MCF 10A (cell line): ENCODE measurements around the gene DENND2A. TPM values are rescaled to one million over a fixed set of nuclear protein-coding genes. Genes with fewer than 3 reads are reported as not detected.

Experiments used
- BruUV-seq: library from RNA; stranded (reverse); fragments of 400-500 nt; replicated peaks from 2 replicates; lab custom pipeline; 2021; lab: Mats Ljungman, UMichigan
- CTCF ChIA-PET: fragments of 300-600 bp; sonication (Branson Sonifier 250); formaldehyde crosslinking; extraction: SDS; loops from one replicate; lab custom pipeline; 2021; ENCODE audit warnings: antibody characterized with exemption, inconsistent platforms; lab: Yijun Ruan, JAX
- POLR2A ChIA-PET: fragments of 300-600, 350-650 bp; sonication (Branson Sonifier 250); formaldehyde crosslinking; extraction: SDS; loops from one replicate; lab custom pipeline; 2020; ENCODE audit warnings: antibody characterized with exemption, inconsistent platforms; lab: Yijun Ruan, JAX
- DNase-seq: peaks from one replicate; pipeline ENCODE4 v3.0.0-alpha.2; 2018; ENCODE audit not compliant: unreplicated experiment
- H3K27ac Mint-ChIP-seq: one replicate; pipeline ENCODE4 v1.8.0; 2022; ENCODE audit warnings: mild to moderate bottlenecking, low read depth, mixed read lengths; ENCODE audit not compliant: unreplicated experiment
- H3K27me3 Mint-ChIP-seq: one replicate; pipeline ENCODE4 v1.8.0; 2022; ENCODE audit warnings: mixed read lengths; ENCODE audit not compliant: insufficient read depth, unreplicated experiment
- H3K36me3 Mint-ChIP-seq: one replicate; pipeline ENCODE4 v1.8.0; 2022; ENCODE audit warnings: mild to moderate bottlenecking, moderate library complexity, mixed read lengths; ENCODE audit not compliant: insufficient read depth, unreplicated experiment
- H3K4me1 Mint-ChIP-seq: one replicate; pipeline ENCODE4 v1.8.0; 2022; ENCODE audit warnings: mixed read lengths; ENCODE audit not compliant: insufficient read depth, unreplicated experiment
- H3K4me3 Mint-ChIP-seq: one replicate; pipeline ENCODE4 v1.8.0; 2022; ENCODE audit warnings: mild to moderate bottlenecking, moderate library complexity, mixed read lengths; ENCODE audit not compliant: unreplicated experiment
- H3K9me3 Mint-ChIP-seq: one replicate; pipeline ENCODE4 v1.8.0; 2022; ENCODE audit warnings: mixed read lengths; ENCODE audit not compliant: unreplicated experiment
- CTCF ChIP-seq: fragments of 200-600 bp; IDR thresholded peaks from one replicate; pipeline ENCODE4 v1.8.0; 2022; ENCODE audit warnings: antibody characterized with exemption, mild to moderate bottlenecking; ENCODE audit not compliant: unreplicated experiment
- intact Hi-C: fragments of 100-400 bp; cut with micrococcal nuclease; formaldehyde crosslinking; loops from 2 replicates; pipeline ENCODE4 v1.14.1; 2022
- total RNA-seq: library from RNA; stranded (reverse); gene quantifications from 2 replicates; pipeline ENCODE4 v1.2.3, GENCODE V29; 2022

Gene DENND2A
- total RNA-seq, 1 experiment from 2014 or later, result 0.26 TPM

GRCh38 chr7:140686921-140687320 lies 46.3 kb upstream of the DENND2A start:
- POLR2A ChIA-PET, result interaction anchor here (0.9 to 1.6 kb wide), 2 partner anchors 9 to 57 kb away, joined by 3 to 6 read pairs; partner anchors contain the start of gene NDUFB2
- H3K4me3 Mint-ChIP-seq, result no peak overlapping the region
- no TSS peak for BruUV-seq

GRCh38 chr7:140685407-140686087 lies 44.9 kb upstream of the DENND2A start:
- Mint-ChIP-seq H3K4me3 (no peak overlapping the region), H3K9me3 (no peaks in the 10 kb centered on the region), H3K27ac (no peak overlapping the region), H3K36me3 (peaks cover 66% of the 10 kb centered on the region), H3K4me1 (no peaks in the 10 kb centered on the region), H3K27me3 (no peaks in the 10 kb centered on the region)
- no peak for DNase-seq
- TF ChIP-seq CTCF, result no peak
- intact Hi-C loops, result no loop called here
- POLR2A ChIA-PET, result interaction anchor here (1.0 to 1.6 kb wide), 2 partner anchors 11 to 13 kb away, joined by 5 to 6 read pairs; partner anchors contain the start of genes ADCK2 and NDUFB2
- CTCF ChIA-PET, result interaction anchor here (0.6 to 1.2 kb wide), 3 partner anchors 9 to 192 kb away, joined by 3 to 4 read pairs (median 3); no protein-coding TSS in a partner anchor
- no TSS peak for BruUV-seq

More at GRCh38 chr7:140686921-140687320, 46.3 kb upstream of the DENND2A start:
- no peaks in the 10 kb centered on the region for H3K4me1 Mint-ChIP-seq
- H3K27me3 Mint-ChIP-seq, result no peaks in the 10 kb centered on the region
- no peak for DNase-seq
- TF ChIP-seq CTCF, result no peak
- no peaks in the 10 kb centered on the region for H3K9me3 Mint-ChIP-seq
- H3K27ac Mint-ChIP-seq, result no peak overlapping the region
- H3K36me3 Mint-ChIP-seq, result peaks cover 64% of the 10 kb centered on the region
- intact Hi-C loops, result no loop called here
- CTCF ChIA-PET, result interaction anchor here (0.6 to 1.9 kb wide), 3 partner anchors 12 to 1290 kb away, joined by 3 to 4 read pairs (median 4); no protein-coding TSS in a partner anchor

DNA sequence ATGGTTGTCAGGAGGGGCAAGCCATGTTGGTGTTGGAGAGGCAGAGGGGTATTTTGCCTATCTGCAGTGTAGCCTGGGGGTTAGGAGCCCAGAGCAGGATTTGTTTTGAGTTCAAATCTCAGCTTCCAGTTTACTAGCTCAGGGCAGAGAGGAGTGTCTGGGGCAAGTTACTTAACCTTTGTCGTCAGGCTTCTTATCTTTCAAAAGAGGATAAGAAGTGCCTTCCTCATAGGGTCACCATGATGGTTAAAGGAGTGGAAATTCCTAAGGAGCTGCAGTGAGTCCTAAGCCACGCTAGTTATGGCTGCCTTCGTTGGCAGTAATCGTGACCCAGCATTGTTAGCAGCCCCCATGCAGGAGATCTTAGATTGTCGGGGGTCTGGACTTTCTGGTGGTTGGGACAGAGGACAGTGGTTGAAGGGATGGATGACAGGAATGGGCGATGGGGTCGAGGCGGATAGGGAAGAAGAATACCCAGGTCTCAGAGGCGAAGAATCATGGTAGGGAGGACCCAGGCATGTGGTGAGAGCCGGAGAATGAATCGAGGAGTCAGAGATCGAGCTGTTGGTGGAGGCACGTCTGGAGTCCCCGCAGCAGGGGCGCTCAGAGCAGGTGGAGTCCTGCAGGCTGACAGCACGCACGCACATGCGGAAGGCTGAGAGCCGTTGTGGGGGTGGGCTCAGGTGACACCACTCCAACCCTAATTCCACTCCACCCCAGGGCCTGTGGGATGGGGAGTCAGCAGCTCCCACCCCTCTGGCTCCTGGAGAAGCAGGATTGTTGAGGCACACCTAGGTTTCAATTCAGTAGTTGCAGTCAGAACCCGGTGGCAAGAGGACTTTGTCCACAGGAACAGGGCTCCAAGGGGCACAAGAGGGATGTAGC lies 43.7 kb upstream of the DENND2A start:
- Mint-ChIP-seq H3K4me1 (no peaks in the 10 kb centered on the region), H3K4me3 (no peak overlapping the region), H3K27ac (no peak overlapping the region), H3K9me3 (no peaks in the 10 kb centered on the region), H3K27me3 (no peaks in the 10 kb centered on the region), H3K36me3 (peaks cover 71% of the 10 kb centered on the region)
- intact Hi-C loops, result no loop called here
- CTCF ChIA-PET, result interaction anchor here (0.6 to 1.1 kb wide), 2 partner anchors 9 to 191 kb away, joined by 3 read pairs; no protein-coding TSS in a partner anchor
- BruUV-seq, result no TSS peak
- TF ChIP-seq CTCF, result no peak
- no peak for DNase-seq
- POLR2A ChIA-PET, result interaction anchor here (1.2 kb wide), 1 partner anchor 11 kb away, joined by 3 read pairs; the partner anchor contains the start of gene ADCK2
